Ectodermal cell (in vitro differentiated cells): ENCODE measurements around the gene MAN2B2.

Experiments used
- H3K27ac ChIP-seq: 2 replicates; pipeline ENCODE4 v1.7.0; 2013; ENCODE audit warnings: mild to moderate bottlenecking, low read depth, low read length; ENCODE audit not compliant: insufficient read depth, poor library complexity, severe bottlenecking
- H3K27me3 ChIP-seq: 2 replicates; pipeline ENCODE4 v1.7.0; 2013; ENCODE audit warnings: mild to moderate bottlenecking, low read length; ENCODE audit not compliant: insufficient read depth, control insufficient read depth, poor library complexity, severe bottlenecking
- H3K36me3 ChIP-seq: one replicate; pipeline ENCODE4 v1.7.0; 2013; ENCODE audit warnings: low read length; ENCODE audit not compliant: control insufficient read depth, insufficient read depth
- H3K4me1 ChIP-seq: one replicate; pipeline ENCODE4 v1.7.0; 2013; ENCODE audit warnings: low read length; ENCODE audit not compliant: control insufficient read depth, insufficient read depth
- H3K4me3 ChIP-seq: 2 replicates; pipeline ENCODE4 v1.7.0; 2013; ENCODE audit warnings: low read depth, low read length, control low read depth; ENCODE audit not compliant: insufficient read depth
- H3K9me3 ChIP-seq: 2 replicates; pipeline ENCODE4 v1.7.0; 2013; ENCODE audit warnings: mild to moderate bottlenecking, low read length, moderate library complexity; ENCODE audit not compliant: control insufficient read depth
- WGBS, 2 experiments: methylation state at CpG; one replicate each; pipeline ENCODE4 v1.1.7; 2013; ENCODE audit warnings: missing lambda C conversion rate in 2 of 2; 5-methylcytosine and 5-hydroxymethylcytosine counted together

The MAN2B2 gene

DNA sequence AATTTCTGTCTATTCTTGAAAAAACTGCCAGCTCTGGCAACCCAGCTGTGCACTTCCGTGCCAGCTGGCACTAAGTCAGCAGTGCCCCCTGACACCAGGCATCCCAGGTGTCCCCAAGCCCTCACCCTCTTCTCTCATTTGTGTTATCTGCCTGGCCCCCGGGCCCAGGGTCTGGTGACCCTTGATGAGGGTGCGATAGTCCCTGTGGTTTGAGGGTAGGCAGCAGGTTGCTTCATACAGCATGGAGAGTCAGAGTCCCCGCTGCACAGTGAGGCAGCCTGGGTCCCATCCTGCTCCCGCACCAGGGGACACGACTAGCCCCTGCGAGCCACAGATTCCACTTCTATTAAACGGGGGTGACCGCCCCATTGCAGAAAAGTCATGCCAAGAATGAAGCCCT is 1.9 kb downstream of the MAN2B2 start:
- H3K9me3 ChIP-seq = no peaks in the 10 kb centered on the region
- H3K27ac ChIP-seq = no peak overlapping the region
- H3K4me3 ChIP-seq = no peak overlapping the region
- H3K4me1 ChIP-seq = no peaks in the 10 kb centered on the region
- peaks cover 21% of the 10 kb centered on the region for H3K27me3 ChIP-seq
- WGBS, 2 experiments = 92 to 94% methylated on average over 9 of the region's 9 CpGs
- H3K36me3 ChIP-seq = peaks cover 5% of the 10 kb centered on the region

DNA sequence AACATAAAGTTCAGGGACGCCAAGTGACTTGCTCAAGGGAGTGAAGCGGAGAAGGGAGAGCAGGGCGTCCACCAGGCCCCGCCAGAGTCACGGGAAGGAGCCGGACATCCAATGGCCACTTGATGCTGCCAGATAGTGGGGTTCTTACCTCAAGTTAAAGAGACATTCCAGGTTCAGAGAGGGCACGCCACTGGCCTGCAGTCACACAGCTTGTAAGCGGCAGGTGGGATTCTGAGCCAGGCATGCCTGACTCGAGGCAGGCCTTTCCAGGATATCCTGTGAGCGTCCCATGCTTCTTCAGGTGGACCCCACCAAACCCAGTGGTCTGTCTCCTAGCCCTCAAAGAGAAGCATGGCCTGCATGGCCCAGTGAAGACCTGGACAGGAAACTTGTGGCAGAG is 2.4 kb downstream of the MAN2B2 start:
- no peak overlapping the region for H3K27ac ChIP-seq
- peaks cover 5% of the 10 kb centered on the region for H3K36me3 ChIP-seq
- H3K27me3 ChIP-seq = peaks cover 21% of the 10 kb centered on the region
- H3K4me1 ChIP-seq = no peaks in the 10 kb centered on the region
- H3K9me3 ChIP-seq = no peaks in the 10 kb centered on the region
- 94 to 95% methylated on average over 10 of the region's 10 CpGs for WGBS, 2 experiments
- H3K4me3 ChIP-seq = no peak overlapping the region

DNA sequence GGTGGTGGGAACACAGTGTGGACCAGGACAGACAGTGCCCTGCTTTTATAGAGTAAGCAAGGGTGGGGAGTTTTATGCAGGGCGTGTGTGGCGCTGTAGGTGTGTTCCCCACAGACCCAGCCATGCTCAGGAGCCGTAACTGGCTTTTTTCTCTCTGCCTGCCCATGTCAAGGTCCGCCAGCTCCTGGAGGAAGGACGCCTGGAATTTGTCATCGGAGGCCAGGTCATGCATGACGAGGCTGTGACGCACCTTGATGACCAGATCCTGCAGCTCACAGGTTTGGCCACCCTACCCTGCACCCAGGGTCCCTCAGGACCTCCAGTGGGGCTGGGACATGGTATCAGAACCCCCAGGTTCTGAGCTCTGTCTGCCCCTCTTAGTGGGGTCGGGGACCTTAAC is 3.2 kb downstream of the MAN2B2 start:
- 93 to 95% methylated on average over 9 of the region's 9 CpGs for WGBS, 2 experiments

DNA sequence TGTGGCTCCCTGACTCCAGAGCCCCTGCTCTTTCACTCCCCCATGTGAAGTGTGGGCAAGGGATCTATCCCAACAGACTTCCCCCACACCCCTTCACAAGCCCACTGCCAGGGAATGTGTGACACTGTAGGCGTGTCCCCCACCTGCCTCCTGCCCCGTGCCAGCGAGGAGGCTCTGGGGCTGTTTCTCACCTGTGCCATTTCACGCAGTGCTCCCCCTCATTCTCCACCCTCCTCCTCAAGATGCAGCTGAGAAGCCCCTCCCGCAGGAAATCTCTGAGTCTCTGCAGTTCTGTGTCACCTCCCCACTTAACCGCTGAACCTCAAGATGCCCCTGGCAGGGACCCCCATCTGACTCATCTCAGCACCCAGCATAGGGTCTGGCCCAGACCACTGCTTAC is 5.4 kb downstream of the MAN2B2 start:
- no peaks in the 10 kb centered on the region for H3K27me3 ChIP-seq
- no peaks in the 10 kb centered on the region for H3K4me1 ChIP-seq
- no peak overlapping the region for H3K4me3 ChIP-seq
- 94 to 98% methylated on average over 6 of the region's 6 CpGs for WGBS, 2 experiments
- H3K27ac ChIP-seq = no peak overlapping the region
- peaks cover 5% of the 10 kb centered on the region for H3K36me3 ChIP-seq
- no peaks in the 10 kb centered on the region for H3K9me3 ChIP-seq

More for the DNA sequence above, 3.2 kb downstream of the MAN2B2 start:
- Histone ChIP-seq H3K4me1 (no peaks in the 10 kb centered on the region), H3K27ac (no peak overlapping the region), H3K27me3 (peaks cover 13% of the 10 kb centered on the region), H3K4me3 (no peak overlapping the region), H3K36me3 (peaks cover 5% of the 10 kb centered on the region), H3K9me3 (no peaks in the 10 kb centered on the region)

DNA sequence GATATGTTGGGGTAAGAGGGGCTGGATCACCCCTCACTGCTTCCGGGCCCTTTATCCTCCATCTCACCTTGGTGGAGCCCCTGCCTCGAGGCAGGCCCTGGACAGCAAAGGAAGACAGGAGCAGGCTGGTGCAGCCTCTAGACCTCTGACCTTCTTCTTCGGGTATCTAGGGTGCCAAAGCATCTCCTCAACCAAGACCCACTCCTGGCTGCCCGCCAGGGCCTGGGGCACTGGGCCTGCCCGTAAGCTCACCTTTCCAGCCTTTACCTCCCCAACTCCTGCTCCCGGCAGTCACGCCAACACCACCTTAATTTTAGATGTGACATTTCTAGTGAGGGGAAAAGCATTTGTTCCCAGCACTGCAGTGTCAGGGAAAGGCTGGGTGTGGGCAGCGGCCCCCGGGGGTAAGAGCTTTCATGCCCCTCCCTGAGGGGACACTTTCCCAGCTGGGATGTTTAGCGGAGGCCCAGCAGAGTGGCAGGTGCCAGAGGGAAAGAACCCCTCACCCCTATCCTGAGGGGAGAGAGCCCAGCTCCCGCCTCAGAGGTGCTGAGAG is 6.7 kb downstream of the MAN2B2 start:
- WGBS, 2 experiments = 94 to 95% methylated on average over 11 of the region's 11 CpGs
- H3K4me3 ChIP-seq = no peak overlapping the region
- H3K27ac ChIP-seq = no peak overlapping the region
- no peaks in the 10 kb centered on the region for H3K4me1 ChIP-seq
- H3K9me3 ChIP-seq = no peaks in the 10 kb centered on the region
- no peaks in the 10 kb centered on the region for H3K27me3 ChIP-seq
- H3K36me3 ChIP-seq = peaks cover 5% of the 10 kb centered on the region

DNA sequence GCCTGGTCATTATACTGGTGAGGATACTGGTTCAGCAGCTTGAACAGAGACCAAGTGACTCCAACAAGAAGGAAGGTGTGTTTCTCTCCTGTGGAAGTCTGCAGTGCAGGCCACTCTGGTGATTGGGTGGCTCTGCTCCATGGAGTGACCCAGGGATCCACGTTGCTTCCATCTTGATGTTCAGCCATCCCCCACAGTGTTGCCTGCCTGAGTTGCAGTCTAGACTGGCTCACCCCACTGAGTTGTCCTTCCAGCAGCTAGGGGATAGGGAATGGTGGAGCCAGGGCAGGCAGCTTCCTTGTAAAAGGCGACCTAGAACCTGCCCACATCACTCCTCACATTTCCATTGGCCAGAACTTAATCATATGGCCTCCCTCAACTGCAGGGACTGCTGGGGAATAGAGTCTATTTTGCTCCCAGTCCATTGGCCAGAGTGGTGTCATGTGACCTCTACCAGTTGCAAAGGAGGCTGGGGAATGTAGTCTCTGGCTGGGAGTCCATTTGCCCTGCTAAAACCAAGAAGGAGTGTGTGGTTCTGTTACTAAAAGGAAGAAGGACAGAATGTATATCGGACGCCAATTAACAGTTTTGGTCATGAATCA is 8.0 kb downstream of the MAN2B2 start:
- Histone ChIP-seq H3K4me3 (no peak overlapping the region), H3K36me3 (peaks cover 5% of the 10 kb centered on the region), H3K27me3 (no peaks in the 10 kb centered on the region), H3K27ac (no peak overlapping the region), H3K4me1 (no peaks in the 10 kb centered on the region), H3K9me3 (no peaks in the 10 kb centered on the region)
- 79 to 90% methylated on average over 4 of the region's 4 CpGs for WGBS, 2 experiments

DNA sequence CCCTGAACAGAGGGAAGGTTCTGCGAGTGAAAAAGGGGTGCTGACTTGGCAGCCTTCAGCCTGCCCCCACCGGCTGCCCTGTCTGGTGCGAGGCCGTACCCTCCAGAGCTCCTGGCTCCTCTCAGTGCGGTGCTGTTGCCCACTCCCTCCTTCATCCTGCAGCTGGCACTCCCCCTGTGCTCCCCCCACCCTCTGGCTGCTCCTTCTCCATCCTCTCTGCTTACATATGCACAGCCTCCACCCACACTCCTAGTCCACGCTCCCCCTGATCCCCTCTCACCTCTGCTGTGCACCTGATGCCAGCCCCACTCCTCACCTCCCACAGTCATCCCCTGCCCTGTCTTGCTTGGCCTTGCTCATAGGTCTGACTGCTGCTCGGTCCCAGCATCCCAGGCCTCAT is 9.9 kb downstream of the MAN2B2 start:
- Histone ChIP-seq H3K4me1 (no peaks in the 10 kb centered on the region), H3K27me3 (no peaks in the 10 kb centered on the region), H3K4me3 (no peak overlapping the region), H3K36me3 (peaks cover under 1% of the 10 kb centered on the region), H3K9me3 (no peaks in the 10 kb centered on the region), H3K27ac (no peak overlapping the region)
- WGBS, 2 experiments = 89 to 92% methylated on average over 7 of the region's 7 CpGs

DNA sequence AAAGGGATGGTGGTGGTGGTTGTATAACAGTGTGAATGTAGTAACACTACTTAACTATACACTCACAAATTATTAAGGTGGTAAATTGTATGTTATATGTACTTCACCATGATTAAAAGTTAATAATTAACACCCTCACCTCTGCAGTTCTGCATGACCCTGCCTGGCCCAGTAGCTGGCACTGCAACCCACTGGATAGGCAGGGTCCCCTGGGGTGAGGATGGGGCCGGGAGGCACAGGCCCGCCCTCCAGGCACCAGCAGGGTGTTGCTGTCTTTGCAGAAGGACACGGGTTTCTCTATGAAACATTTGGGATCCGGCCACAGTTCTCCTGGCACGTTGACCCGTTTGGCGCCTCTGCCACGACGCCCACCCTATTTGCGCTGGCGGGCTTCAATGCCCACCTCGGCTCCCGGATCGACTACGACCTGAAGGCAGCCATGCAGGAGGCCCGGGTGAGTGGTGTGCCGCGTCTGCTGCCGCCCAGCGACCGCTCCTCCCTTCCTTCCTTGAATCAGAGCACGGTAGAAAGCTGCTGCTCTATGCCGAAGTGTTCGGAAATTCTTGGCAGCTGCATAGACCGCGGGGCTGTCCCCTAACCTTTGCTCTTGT is 11.8 kb downstream of the MAN2B2 start:
- 88 to 89% methylated on average over 26 of the region's 26 CpGs for WGBS, 2 experiments
- H3K4me3 ChIP-seq = no peak overlapping the region
- H3K4me1 ChIP-seq = no peaks in the 10 kb centered on the region
- H3K36me3 ChIP-seq = no peaks in the 10 kb centered on the region
- no peaks in the 10 kb centered on the region for H3K9me3 ChIP-seq
- no peak overlapping the region for H3K27ac ChIP-seq
- no peaks in the 10 kb centered on the region for H3K27me3 ChIP-seq

DNA sequence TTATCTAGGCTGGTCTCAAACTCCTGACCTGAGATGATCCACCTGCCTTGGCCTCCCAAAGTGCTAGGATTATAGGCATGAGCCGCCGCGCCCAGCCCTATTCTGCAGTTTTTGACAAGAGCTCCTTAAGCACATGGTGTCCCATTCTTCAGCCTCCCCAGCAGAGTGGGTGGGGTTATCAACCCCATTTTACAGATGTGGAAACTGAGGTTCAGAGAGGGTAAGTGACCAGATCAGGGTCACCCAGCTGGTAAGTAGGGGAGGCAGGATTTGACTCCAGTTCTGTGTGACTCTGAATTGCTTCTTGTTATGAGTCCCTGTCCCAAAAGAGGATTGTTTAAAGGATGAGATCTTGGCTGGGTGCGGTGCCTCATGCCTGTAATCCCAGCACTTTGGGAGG is 14.5 kb downstream of the MAN2B2 start:
- Histone ChIP-seq H3K36me3 (no peaks in the 10 kb centered on the region), H3K27me3 (no peaks in the 10 kb centered on the region), H3K4me1 (no peaks in the 10 kb centered on the region), H3K9me3 (no peaks in the 10 kb centered on the region), H3K4me3 (no peak overlapping the region), H3K27ac (no peak overlapping the region)
- 93 to 97% methylated on average over 4 of the region's 4 CpGs for WGBS, 2 experiments

DNA sequence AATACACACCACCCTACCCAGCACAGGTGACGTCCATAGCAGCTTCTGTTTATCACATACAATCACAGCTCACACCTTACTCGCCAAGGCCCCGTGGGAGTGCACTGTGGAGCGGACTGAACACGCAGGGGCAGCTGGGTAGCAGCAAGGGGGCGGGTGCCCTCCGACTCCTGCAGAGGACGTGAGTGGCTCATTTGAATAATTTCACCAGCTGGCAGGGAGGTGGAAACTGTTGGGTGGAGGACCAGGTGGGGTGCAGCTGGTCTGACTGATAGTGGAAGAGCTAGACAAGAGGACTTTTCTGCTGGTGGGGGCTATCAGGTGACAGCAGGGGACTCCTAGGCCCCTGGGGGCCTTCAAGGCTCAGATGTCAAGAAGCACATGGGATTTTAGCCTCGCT is 16.3 kb downstream of the MAN2B2 start:
- Histone ChIP-seq H3K4me1 (no peaks in the 10 kb centered on the region), H3K4me3 (no peak overlapping the region), H3K36me3 (no peaks in the 10 kb centered on the region), H3K27me3 (no peaks in the 10 kb centered on the region), H3K9me3 (no peaks in the 10 kb centered on the region), H3K27ac (no peak overlapping the region)
- WGBS, 2 experiments = 89% methylated on average over 9 of the region's 9 CpGs
